ENCODE data around the gene CYYR1.

The CYYR1 gene

GRCh38 chr21:26572702-26573381 is at the start of gene CYYR1:
Gene CYYR1 (minus strand): TSS chr21:26573286. CDS start chr21:26572940, 346 bp downstream.
- no peak for DNase-seq

GRCh38 chr21:26617176-26617575 is 44.1 kb upstream of the CYYR1 start:
- DNase-seq: no peak

- no peak for DNase-seq
Measured at GRCh38 chr21:26614251-26614650, 41.2 kb upstream of the CYYR1 start.

- DNase-seq: no peak
Measured at GRCh38 chr21:26599261-26599660, 26.2 kb upstream of the CYYR1 start.

- no peak for DNase-seq
Measured at GRCh38 chr21:26597981-26598380, 24.9 kb upstream of the CYYR1 start.

GRCh38 chr21:26597031-26597430 is 23.9 kb upstream of the CYYR1 start:
- peak; percentile 1 for DNase-seq

GRCh38 chr21:26595971-26596370 is 22.9 kb upstream of the CYYR1 start:
- no peak for DNase-seq

GRCh38 chr21:26593800-26594199 is 20.7 kb upstream of the CYYR1 start:
- DNase-seq: no peak

- DNase-seq: no peak
Measured at GRCh38 chr21:26591543-26591942, 18.5 kb upstream of the CYYR1 start.

GRCh38 chr21:26588446-26588845 is 15.4 kb upstream of the CYYR1 start:
- no peak for DNase-seq

- DNase-seq: no peak
Measured at GRCh38 chr21:26587736-26588201, 14.7 kb upstream of the CYYR1 start.

- DNase-seq: no peak
Measured at GRCh38 chr21:26583769-26584168, 10.7 kb upstream of the CYYR1 start.

- no peak for DNase-seq
Measured at GRCh38 chr21:26581818-26582217, 8.7 kb upstream of the CYYR1 start.

- DNase-seq: no peak
Measured at GRCh38 chr21:26572076-26572701, 897 bp downstream of the CYYR1 start.

- no peak for DNase-seq
Measured at GRCh38 chr21:26570203-26570602, 2.9 kb downstream of the CYYR1 start.

- no peak for DNase-seq
Measured at GRCh38 chr21:26565546-26565945, 7.5 kb downstream of the CYYR1 start.

- DNase-seq: no peak
Measured at GRCh38 chr21:26565111-26565510, 8.0 kb downstream of the CYYR1 start.

GRCh38 chr21:26563856-26564503 is 9.1 kb downstream of the CYYR1 start:
- DNase-seq: no peak

- no peak for DNase-seq
Measured at GRCh38 chr21:26560612-26561011, 12.5 kb downstream of the CYYR1 start.

GRCh38 chr21:26559099-26559498 is 14.0 kb downstream of the CYYR1 start:
- DNase-seq: no peak

GRCh38 chr21:26557106-26557505 is 16.0 kb downstream of the CYYR1 start:
- DNase-seq: no peak

GRCh38 chr21:26555540-26556146 is 17.4 kb downstream of the CYYR1 start:
- DNase-seq: no peak

GRCh38 chr21:26554365-26554764 is 18.7 kb downstream of the CYYR1 start:
- DNase-seq: no peak

- no peak for DNase-seq
Measured at GRCh38 chr21:26553898-26554297, 19.2 kb downstream of the CYYR1 start.
